NT2/D1 (cell line): Measurements from ENCODE around the gene KCNT1.

Experiments used
- SUZ12 ChIP-seq: IDR thresholded peaks from 2 replicates; pipeline ENCODE4 v1.6.1; 2011; ENCODE audit not compliant: insufficient read length, insufficient read depth; ENCODE audit errors: extremely low read depth
- YY1 ChIP-seq: IDR thresholded peaks from 2 replicates; pipeline ENCODE4 v1.6.1; 2011; ENCODE audit not compliant: insufficient read length, insufficient read depth
- ZNF274 ChIP-seq: IDR thresholded peaks from 2 replicates; pipeline ENCODE4 v1.6.1; 2011; ENCODE audit warnings: mild to moderate bottlenecking, low read depth, low read length

DNA sequence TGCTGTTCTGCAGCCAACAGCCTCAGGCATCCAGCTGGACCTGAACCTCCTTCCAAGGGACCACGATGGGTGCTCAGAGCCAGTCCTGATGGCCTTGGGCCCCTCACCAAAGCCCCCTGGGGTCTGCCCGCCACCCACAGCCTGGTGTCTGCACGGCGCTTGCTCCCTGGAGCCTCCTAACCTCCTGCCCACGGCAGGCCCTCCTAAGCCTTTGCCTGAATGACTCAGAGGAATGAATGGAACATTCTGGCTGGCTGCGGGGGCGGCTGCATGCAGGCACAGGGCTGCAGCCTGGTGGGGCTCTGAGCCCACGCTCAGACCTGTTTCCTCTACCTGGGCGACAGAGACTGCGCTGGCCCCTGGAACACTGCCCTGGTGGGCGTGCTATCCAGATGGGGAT is 9.6 kb upstream of the KCNT1 start:
- TF ChIP-seq ZNF274 (no peak), SUZ12 (no peak), YY1 (no peak)
